ENCODE data around the gene ATP2C2.

DNA sequence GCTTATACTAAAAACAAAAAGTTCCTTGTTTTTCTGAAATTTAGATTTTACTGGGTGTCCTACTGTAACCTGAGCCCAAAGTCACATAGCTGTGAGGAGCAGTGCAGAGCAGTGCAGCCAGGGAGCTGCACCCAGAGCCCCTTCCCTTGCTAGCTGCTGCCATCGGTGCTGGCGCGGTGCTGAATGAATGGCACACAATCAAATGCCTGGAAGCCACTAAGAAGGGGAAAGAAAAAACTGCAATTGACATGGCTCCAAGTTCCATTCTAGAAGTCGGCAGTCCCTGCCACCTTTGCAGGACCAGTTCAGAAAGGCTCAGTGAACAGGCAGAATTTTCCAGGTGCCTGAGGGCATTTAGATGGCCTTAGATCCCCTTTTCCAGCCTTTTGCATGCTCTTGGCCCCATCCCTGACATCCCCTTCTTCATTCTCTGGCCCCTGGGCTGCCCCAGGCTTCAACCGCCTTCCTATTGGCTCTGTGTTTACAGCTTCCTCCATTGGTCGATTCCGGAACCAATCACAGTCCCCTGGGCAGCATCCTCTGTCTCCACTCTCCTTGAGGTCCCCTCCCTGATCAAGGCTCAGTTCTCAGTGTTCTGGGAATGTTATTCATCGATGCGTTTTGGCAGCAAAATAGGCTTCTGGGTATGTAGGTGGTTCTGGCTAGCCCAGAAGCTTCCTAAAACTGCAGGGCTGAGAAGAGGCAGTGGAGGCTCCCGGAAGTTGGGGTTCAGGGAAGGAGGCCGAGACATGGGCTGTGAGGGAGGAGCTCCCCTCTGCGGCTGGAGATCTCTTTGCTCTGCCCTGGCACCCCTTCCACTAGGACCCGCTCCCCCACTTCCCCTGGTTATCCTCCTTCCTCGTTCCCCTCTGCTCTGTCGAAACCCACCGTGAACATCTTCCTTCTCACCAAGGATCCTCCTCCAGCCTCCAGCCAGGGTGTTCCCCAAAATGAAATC, 37.9 kb downstream of the ATP2C2 start:
- TF ChIP-seq, protein P1, sequence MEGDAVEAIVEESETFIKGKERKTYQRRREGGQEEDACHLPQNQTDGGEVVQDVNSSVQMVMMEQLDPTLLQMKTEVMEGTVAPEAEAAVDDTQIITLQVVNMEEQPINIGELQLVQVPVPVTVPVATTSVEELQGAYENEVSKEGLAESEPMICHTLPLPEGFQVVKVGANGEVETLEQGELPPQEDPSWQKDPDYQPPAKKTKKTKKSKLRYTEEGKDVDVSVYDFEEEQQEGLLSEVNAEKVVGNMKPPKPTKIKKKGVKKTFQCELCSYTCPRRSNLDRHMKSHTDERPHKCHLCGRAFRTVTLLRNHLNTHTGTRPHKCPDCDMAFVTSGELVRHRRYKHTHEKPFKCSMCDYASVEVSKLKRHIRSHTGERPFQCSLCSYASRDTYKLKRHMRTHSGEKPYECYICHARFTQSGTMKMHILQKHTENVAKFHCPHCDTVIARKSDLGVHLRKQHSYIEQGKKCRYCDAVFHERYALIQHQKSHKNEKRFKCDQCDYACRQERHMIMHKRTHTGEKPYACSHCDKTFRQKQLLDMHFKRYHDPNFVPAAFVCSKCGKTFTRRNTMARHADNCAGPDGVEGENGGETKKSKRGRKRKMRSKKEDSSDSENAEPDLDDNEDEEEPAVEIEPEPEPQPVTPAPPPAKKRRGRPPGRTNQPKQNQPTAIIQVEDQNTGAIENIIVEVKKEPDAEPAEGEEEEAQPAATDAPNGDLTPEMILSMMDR (conservative IDR thresholded peaks at IDR 0.05; ENCODE audit: low read depth, low read length): no peak
- no peak for TF ChIP-seq EZH2phosphoT487 (IDR thresholded peaks at IDR 0.05; ENCODE audit: borderline replicate concordance, low read length)
- TF ChIP-seq EZH2 (IDR thresholded peaks at IDR 0.05; ENCODE audit: low read length, unreplicated experiment): no peak
